GM12878 (cell line): ENCODE data around the gene IRF2. TPM values are rescaled to one million over a fixed set of nuclear protein-coding genes. Genes with fewer than 3 reads are reported as not detected.

ENCODE experiments used
- BHLHE40 ChIP-seq, 2 experiments: fragments of 450-650 bp in 1 of 2; IDR thresholded peaks; 2 replicates each; pipeline ENCODE4 v1.6.1; 2011 to 2017; ENCODE audit warnings: low read depth in 2 of 2, borderline replicate concordance in 1 of 2, improper control_type of control experiment in 1 of 2, low read length in 1 of 2, mild to moderate bottlenecking in 1 of 2
- CHD2 ChIP-seq: IDR thresholded peaks from 2 replicates; pipeline ENCODE4 v1.6.1; 2011; ENCODE audit warnings: low read depth, low read length, improper control_type of control experiment, borderline replicate concordance
- CUX1 ChIP-seq: IDR thresholded peaks from 2 replicates; pipeline ENCODE4 v1.6.1; 2012; ENCODE audit warnings: improper control_type of control experiment, low read depth, low read length; ENCODE audit not compliant: insufficient replicate concordance
- ELK1 ChIP-seq: IDR thresholded peaks from 2 replicates; pipeline ENCODE4 v1.6.1; 2012; ENCODE audit warnings: low read depth, low read length, improper control_type of control experiment
- NFIC ChIP-seq: IDR thresholded peaks from 2 replicates; pipeline ENCODE4 v1.6.1; 2012; ENCODE audit warnings: low read depth, mild to moderate bottlenecking, inconsistent platforms, low read length, moderate library complexity
- NFXL1 ChIP-seq: fragments of 450-650 bp; IDR thresholded peaks from 2 replicates; pipeline ENCODE4 v1.6.1; 2017; ENCODE audit warnings: antibody characterized with exemption, mild to moderate bottlenecking, borderline replicate concordance
- PAX5 ChIP-seq: IDR thresholded peaks from 2 replicates; pipeline ENCODE4 v1.6.1; 2011; ENCODE audit warnings: low read depth, low read length, borderline replicate concordance
- PAX8 ChIP-seq: fragments of 450-650 bp; IDR thresholded peaks from 2 replicates; pipeline ENCODE4 v1.6.1; 2017; ENCODE audit warnings: mild to moderate bottlenecking, moderate library complexity
- RAD21 ChIP-seq: IDR thresholded peaks from 2 replicates; pipeline ENCODE4 v1.6.1; 2011; ENCODE audit warnings: mild to moderate bottlenecking, low read depth, low read length, moderate library complexity; ENCODE audit not compliant: insufficient read depth
- SIX5 ChIP-seq: IDR thresholded peaks from 2 replicates; pipeline ENCODE4 v1.6.1; 2011; ENCODE audit warnings: mild to moderate bottlenecking, low read depth, low read length, moderate library complexity; ENCODE audit not compliant: severe bottlenecking
- SMC3 ChIP-seq: IDR thresholded peaks from 2 replicates; pipeline ENCODE4 v1.6.1; 2011; ENCODE audit warnings: low read length, improper control_type of control experiment, borderline replicate concordance
- ZBTB11 ChIP-seq: fragments of 450-650 bp; formaldehyde crosslinking; IDR thresholded peaks from 2 replicates; pipeline ENCODE4 v1.5.0; 2022; ENCODE audit warnings: mild to moderate bottlenecking, missing genetic modification characterization
- ZNF274 ChIP-seq: IDR thresholded peaks from one replicate; pipeline ENCODE4 v1.8.0; 2011; ENCODE audit not compliant: insufficient read length, insufficient read depth
- polyA plus RNA-seq, 11 experiments: library from polyadenylated mRNA; depleted of rRNA in 4 of 11; unstranded in 6 of 11; stranded (reverse) in 5 of 11; fragments of >200 nt; fragmentation: Nextera tagmentation in 4 of 11; fragmentation: Illumina TruSeq in 1 of 11; extraction: Ambion mirVana in 4 of 11; extraction: Trizol in 1 of 11; gene quantifications; 1 replicate in 1 of 11; 2 replicates in 10 of 11; pipeline versions ENCODE4 v1.2.1 to v1.2.3, GENCODE V29; 2011 to 2016; ENCODE audit warnings: inconsistent platforms in 2 of 11, missing spikeins in 2 of 11, low read depth in 1 of 11
- total RNA-seq, 4 experiments: library from RNA; depleted of rRNA in 3 of 4; stranded (reverse); fragments of >200 nt in 3 of 4; fragmentation: Illumina TruSeq in 1 of 4; extraction: Trizol in 1 of 4; gene quantifications; 2 replicates each; pipeline versions ENCODE4 v1.2.1 to v1.2.3, GENCODE V29; 2013 to 2021
- TF ChIP-seq, protein P1 (sequence below): fragments of 450-650 bp; conservative IDR thresholded peaks from 2 replicates; pipeline ENCODE4 v1.6.1; 2017; ENCODE audit warnings: mild to moderate bottlenecking, moderate library complexity
- TF ChIP-seq, protein P2 (sequence below): IDR thresholded peaks from 2 replicates; pipeline ENCODE4 v1.6.1; 2011; ENCODE audit warnings: low read depth, low read length, improper control_type of control experiment, borderline replicate concordance

The IRF2 gene
- total and polyA plus RNA-seq, 10 of the 15 experiments (the other 5 are each of a cell fraction or from before 2014, with no cell fraction given), result 45.1 to 99.3 (median 58.9) TPM

GRCh38 chr4:184384056-184384809 lies 90.1 kb downstream of the IRF2 start (continued):
- no peak for TF ChIP-seq CUX1
- TF ChIP-seq SMC3, result 0 out of 2 replicates have a peak, but pooled peaks have one; percentile 14
- TF ChIP-seq CHD2, result 0 out of 2 replicates have a peak, but pooled peaks have one; percentile 33
- no peak for TF ChIP-seq ZNF274
- no peak for TF ChIP-seq SIX5
- TF ChIP-seq, protein P1, sequence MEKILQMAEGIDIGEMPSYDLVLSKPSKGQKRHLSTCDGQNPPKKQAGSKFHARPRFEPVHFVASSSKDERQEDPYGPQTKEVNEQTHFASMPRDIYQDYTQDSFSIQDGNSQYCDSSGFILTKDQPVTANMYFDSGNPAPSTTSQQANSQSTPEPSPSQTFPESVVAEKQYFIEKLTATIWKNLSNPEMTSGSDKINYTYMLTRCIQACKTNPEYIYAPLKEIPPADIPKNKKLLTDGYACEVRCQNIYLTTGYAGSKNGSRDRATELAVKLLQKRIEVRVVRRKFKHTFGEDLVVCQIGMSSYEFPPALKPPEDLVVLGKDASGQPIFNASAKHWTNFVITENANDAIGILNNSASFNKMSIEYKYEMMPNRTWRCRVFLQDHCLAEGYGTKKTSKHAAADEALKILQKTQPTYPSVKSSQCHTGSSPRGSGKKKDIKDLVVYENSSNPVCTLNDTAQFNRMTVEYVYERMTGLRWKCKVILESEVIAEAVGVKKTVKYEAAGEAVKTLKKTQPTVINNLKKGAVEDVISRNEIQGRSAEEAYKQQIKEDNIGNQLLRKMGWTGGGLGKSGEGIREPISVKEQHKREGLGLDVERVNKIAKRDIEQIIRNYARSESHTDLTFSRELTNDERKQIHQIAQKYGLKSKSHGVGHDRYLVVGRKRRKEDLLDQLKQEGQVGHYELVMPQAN, result no peak
- peak; percentile 69; the same call in 1 of the 2 replicates for TF ChIP-seq PAX5
- TF ChIP-seq, protein P2, sequence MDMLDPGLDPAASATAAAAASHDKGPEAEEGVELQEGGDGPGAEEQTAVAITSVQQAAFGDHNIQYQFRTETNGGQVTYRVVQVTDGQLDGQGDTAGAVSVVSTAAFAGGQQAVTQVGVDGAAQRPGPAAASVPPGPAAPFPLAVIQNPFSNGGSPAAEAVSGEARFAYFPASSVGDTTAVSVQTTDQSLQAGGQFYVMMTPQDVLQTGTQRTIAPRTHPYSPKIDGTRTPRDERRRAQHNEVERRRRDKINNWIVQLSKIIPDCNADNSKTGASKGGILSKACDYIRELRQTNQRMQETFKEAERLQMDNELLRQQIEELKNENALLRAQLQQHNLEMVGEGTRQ, result no peak
- peak; percentile 96 for TF ChIP-seq NFIC
- TF ChIP-seq RAD21, result no peak
- no peak for TF ChIP-seq PAX8
- TF ChIP-seq NFXL1, result no peak
- no peak for TF ChIP-seq ZBTB11
- TF ChIP-seq BHLHE40 (IDR thresholded peaks at IDR 0.05; ENCODE audit: borderline replicate concordance in 1 of 2, low read depth in 2 of 2, low read length in 1 of 2), result peak in 1 of 2 experiments; percentile 35; a peak in 2 of 4 replicates
- TF ChIP-seq ELK1, result no peak
